Skeletal muscle tissue (tissue), 4 donors: Measurements from ENCODE around the gene KCNJ9. TPM values are rescaled to one million over a fixed set of nuclear protein-coding genes. Genes with fewer than 3 reads are reported as not detected.

ENCODE experiments used
- H3K27ac ChIP-seq: one replicate; pipeline ENCODE4 v1.7.0; 2013; ENCODE audit warnings: mild to moderate bottlenecking, low read depth, low read length, inconsistent platforms
- H3K27me3 ChIP-seq, 3 donors: one replicate each; pipeline ENCODE4 v1.7.0; 2013; ENCODE audit warnings: low read length in 3 of 3; ENCODE audit not compliant: control insufficient read depth in 3 of 3, insufficient read depth in 3 of 3
- H3K36me3 ChIP-seq, 3 donors: one replicate each; pipeline ENCODE4 v1.7.0; 2013; ENCODE audit warnings: low read length in 3 of 3; ENCODE audit not compliant: control insufficient read depth in 3 of 3, insufficient read depth in 3 of 3
- H3K4me1 ChIP-seq, 3 donors: one replicate each; pipeline ENCODE4 v1.7.0; 2013; ENCODE audit warnings: low read length in 3 of 3, mild to moderate bottlenecking in 3 of 3; ENCODE audit not compliant: control insufficient read depth in 3 of 3, insufficient read depth in 3 of 3
- H3K4me3 ChIP-seq, 3 donors: one replicate each; pipeline ENCODE4 v1.7.0; 2013; ENCODE audit warnings: low read length in 3 of 3
- H3K9ac ChIP-seq, 3 donors: one replicate each; pipeline ENCODE4 v1.7.0; 2013; ENCODE audit warnings: low read length in 3 of 3, mild to moderate bottlenecking in 3 of 3, moderate library complexity in 2 of 3, low read depth in 1 of 3
- H3K9me3 ChIP-seq, 3 donors: one replicate each; pipeline ENCODE4 v1.7.0; 2013; ENCODE audit warnings: low read length in 3 of 3; ENCODE audit not compliant: control insufficient read depth in 3 of 3
- total RNA-seq: library from RNA; depleted of rRNA; stranded (reverse); fragments of >200 nt; gene quantifications from one replicate; pipeline ENCODE4 v1.2.3, GENCODE V29; 2014
- donor health status: Osteomylitis.

Gene KCNJ9
- total RNA-seq, 1 donor from 2014 or later: not detected

DNA sequence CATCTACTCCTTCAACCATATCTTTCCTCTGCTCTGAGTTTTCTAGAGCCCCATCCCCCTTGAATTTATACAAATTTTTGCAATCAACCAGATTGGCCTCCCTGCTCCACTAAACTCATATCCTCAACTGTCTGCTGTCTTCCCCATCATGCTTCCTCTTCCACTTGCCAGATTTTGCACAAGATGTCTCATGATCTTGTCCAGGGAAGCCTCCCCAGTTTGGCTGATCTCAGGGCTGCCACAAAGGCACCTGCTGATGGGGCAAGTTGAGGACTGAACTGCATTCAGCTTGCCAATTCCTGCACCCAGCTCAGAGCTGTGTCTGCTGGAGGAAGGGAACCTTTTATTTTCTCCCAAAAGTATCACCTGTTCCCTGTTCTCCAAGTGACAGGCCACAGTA is 3.9 kb upstream of the KCNJ9 start:
- no peaks in the 10 kb centered on the region for H3K9me3 ChIP-seq
- peaks cover 6 to 20% (median 6%) of the 10 kb centered on the region in 3 donors for H3K27me3 ChIP-seq
- no peak overlapping the region for H3K9ac ChIP-seq
- H3K4me1 ChIP-seq: peaks cover 8 to 11% (median 8%) of the 10 kb centered on the region in 3 donors
- no peak overlapping the region for H3K27ac ChIP-seq
- no peaks in the 10 kb centered on the region for H3K36me3 ChIP-seq
- H3K4me3 ChIP-seq: no peak overlapping the region

DNA sequence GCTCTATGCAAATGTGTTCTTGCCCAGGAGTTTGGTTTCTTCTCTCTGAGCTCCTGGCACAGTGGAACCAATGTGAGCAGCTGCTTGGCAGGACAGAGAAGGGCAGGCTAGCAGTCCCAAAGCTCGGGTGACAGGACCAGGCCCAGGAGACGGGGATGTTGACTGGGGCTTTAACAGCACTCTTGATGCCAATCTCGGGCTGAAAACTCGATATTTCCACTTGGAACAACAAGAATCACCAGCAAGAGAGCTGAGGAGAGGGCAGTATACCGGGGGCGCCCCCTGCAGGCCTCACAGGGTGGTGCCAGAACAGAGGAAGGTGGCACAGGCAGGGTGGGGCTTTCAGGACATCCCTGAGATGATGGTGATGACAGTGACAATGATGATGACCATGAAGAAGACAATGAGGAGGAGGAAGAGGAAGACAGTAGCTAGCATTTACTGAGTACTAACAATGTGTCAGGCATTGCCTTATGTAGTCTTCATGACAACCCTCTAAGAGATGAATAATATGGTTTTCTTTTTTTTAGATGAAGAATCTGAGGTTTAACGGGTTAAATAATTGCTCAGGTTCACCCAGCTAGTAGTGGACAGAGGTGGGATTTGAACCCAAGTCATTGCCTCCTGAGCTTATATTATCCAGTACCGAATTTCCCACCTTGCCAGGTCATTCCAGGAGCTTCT is 2.7 kb upstream of the KCNJ9 start:
- H3K27me3 ChIP-seq: peaks cover 9 to 20% (median 15%) of the 10 kb centered on the region in 3 donors
- no peak overlapping the region for H3K4me3 ChIP-seq
- no peak overlapping the region for H3K27ac ChIP-seq

DNA sequence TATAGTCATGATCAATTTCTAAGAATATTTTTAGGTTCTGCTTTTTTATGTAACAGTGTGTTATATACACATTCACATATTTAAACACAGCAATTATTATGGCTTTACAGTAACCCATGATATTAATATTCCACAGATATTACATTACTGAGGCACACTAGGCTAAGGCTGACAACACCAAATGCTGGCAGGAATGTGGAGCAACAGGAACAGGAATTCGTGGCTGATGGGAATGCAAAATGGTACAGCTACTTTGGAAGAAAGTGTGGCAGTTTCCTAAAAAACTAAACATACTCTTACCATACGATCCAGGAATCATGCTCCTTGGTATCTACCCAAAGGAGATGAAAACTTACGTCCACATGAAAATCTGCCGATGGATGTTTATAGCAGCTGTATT is 1.9 kb upstream of the KCNJ9 start:
- Histone ChIP-seq H3K27me3 (peaks cover 14 to 23% (median 20%) of the 10 kb centered on the region in 3 donors), H3K9ac (no peak overlapping the region), H3K27ac (no peak overlapping the region), H3K36me3 (no peaks in the 10 kb centered on the region), H3K4me1 (peaks cover 11 to 14% (median 13%) of the 10 kb centered on the region in 3 donors), H3K4me3 (no peak overlapping the region), H3K9me3 (no peaks in the 10 kb centered on the region)

More for the DNA sequence above, 2.7 kb upstream of the KCNJ9 start:
- no peaks in the 10 kb centered on the region for H3K36me3 ChIP-seq
- peak overlapping the region in 2 of 3 donors; percentile 9 to 25 for H3K9ac ChIP-seq
- peaks cover 8 to 11% (median 8%) of the 10 kb centered on the region in 3 donors for H3K4me1 ChIP-seq
- no peaks in the 10 kb centered on the region for H3K9me3 ChIP-seq

DNA sequence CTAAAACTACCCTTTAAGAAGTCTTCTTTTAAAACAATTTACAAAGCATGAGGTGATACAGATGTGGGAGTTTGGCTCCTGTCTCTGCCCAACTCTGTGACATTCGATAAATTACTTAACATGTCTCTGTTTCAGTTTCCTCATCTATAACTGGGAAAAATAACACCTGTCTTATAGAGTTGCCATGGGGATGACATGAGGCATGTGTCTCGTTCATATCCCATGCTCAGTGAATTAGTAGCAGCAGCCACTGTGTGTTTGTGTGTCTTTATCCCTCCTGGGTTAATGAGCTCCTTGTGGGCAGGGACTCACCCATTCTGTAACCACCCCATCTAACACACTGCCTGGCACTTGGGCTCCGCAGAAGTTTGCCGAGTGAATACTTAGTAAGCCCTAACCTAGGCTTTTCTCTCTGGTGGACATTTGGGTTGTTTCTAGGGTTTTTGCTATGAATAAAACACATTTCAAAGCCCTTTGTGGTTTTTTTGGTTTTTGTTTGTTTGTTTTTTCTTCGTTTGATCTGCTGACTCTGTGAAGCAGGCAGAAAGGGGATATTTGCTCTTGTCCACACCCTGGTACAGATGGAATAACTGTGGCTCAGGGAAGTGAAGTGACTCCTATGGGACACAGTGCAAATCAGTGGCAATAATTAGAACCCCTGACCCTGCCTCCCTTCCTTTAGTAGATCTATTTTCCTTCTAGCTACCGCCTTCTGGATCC is 797 bp upstream of the KCNJ9 start:
- H3K27me3 ChIP-seq: peaks cover 14 to 23% (median 22%) of the 10 kb centered on the region in 3 donors
- peaks cover 11 to 16% (median 13%) of the 10 kb centered on the region in 3 donors for H3K4me1 ChIP-seq
- H3K9me3 ChIP-seq: no peaks in the 10 kb centered on the region
- no peak overlapping the region for H3K27ac ChIP-seq
- no peak overlapping the region for H3K4me3 ChIP-seq
- no peak overlapping the region for H3K9ac ChIP-seq
- H3K36me3 ChIP-seq: no peaks in the 10 kb centered on the region

GRCh38 chr1:160082487-160082886 is 1.1 kb downstream of the KCNJ9 start:
- H3K4me1 ChIP-seq: peaks cover 13 to 20% (median 18%) of the 10 kb centered on the region in 3 donors
- H3K27ac ChIP-seq: no peak overlapping the region
- no peaks in the 10 kb centered on the region for H3K36me3 ChIP-seq
- H3K9me3 ChIP-seq: no peaks in the 10 kb centered on the region
- H3K9ac ChIP-seq: no peak overlapping the region
- H3K4me3 ChIP-seq: no peak overlapping the region
- H3K27me3 ChIP-seq: peaks cover 14 to 23% (median 22%) of the 10 kb centered on the region in 3 donors

DNA sequence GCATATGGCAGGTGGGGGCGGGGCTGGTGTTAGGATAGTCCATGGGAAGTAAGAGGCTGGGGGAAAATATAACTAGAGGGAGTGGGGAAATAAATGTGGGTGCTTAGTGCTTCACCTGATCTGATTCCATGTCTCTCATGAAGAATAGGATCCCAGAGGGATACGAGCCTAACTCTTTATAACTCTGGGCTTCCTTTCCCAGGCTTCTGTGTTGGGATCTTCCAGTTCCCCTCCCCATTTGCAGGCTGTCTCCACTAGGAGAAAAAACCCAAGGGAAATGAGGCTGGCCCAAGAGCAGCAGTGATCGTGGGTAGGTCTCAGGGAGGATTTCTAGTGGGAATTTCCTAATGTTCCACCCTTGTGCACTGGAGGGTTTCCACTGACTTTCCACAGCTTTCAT is 1.6 kb downstream of the KCNJ9 start:
- H3K9ac ChIP-seq: peak overlapping the region in 1 of 3 donors; percentile 25
- peaks cover 14 to 23% (median 22%) of the 10 kb centered on the region in 3 donors for H3K27me3 ChIP-seq
- peaks cover 12 to 20% (median 17%) of the 10 kb centered on the region in 3 donors for H3K4me1 ChIP-seq
- H3K27ac ChIP-seq: no peak overlapping the region
- H3K9me3 ChIP-seq: no peaks in the 10 kb centered on the region
- H3K36me3 ChIP-seq: no peaks in the 10 kb centered on the region
- no peak overlapping the region for H3K4me3 ChIP-seq

DNA sequence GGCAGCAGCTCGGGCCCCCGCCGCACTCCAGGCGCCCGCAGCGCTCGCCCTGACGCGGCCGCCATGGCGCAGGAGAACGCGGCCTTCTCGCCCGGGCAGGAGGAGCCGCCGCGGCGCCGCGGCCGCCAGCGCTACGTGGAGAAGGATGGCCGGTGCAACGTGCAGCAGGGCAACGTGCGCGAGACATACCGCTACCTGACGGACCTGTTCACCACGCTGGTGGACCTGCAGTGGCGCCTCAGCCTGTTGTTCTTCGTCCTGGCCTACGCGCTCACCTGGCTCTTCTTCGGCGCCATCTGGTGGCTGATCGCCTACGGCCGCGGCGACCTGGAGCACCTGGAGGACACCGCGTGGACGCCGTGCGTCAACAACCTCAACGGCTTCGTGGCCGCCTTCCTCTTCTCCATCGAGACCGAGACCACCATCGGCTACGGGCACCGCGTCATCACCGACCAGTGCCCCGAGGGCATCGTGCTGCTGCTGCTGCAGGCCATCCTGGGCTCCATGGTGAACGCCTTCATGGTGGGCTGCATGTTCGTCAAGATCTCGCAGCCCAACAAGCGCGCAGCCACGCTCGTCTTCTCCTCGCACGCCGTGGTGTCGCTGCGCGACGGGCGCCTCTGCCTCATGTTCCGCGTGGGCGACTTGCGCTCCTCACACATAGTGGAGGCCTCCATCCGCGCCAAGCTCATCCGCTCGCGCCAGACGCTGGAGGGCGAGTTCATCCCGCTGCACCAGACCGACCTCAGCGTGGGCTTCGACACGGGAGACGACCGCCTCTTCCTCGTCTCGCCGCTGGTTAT is 2.8 kb downstream of the KCNJ9 start:
- H3K27ac ChIP-seq: no peak overlapping the region

DNA sequence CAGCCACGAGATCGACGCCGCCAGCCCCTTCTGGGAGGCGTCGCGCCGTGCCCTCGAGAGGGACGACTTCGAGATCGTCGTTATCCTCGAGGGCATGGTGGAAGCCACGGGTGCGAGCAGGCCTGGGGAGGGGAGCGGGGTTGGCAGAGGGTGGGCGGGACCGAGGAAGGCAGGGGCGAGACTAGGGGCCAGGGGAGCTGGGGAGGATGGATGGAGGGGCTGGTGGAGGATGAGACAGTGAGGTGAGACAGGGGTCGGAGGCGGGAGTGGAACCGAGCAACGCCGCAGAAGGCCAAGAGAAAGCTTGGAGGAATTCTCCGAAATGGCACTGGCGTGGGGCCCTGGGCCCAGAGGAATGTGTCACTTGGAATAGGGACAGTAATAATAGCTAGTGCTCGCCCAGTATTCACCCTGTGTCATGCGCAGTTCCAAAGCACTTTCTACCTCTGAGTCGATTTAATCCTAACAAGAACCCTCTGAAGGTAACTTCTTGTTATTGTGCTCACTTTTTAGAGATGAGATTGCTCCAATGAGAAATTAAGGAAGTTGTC is 3.5 kb downstream of the KCNJ9 start:
- peaks cover 14 to 23% (median 22%) of the 10 kb centered on the region in 3 donors for H3K27me3 ChIP-seq
- no peak overlapping the region for H3K27ac ChIP-seq
- peaks cover 5 to 12% (median 7%) of the 10 kb centered on the region in 3 donors for H3K4me1 ChIP-seq

More for the DNA sequence above, 2.8 kb downstream of the KCNJ9 start:
- H3K4me1 ChIP-seq: peaks cover 5 to 12% (median 7%) of the 10 kb centered on the region in 3 donors
- H3K9me3 ChIP-seq: no peaks in the 10 kb centered on the region
- peaks cover 14 to 23% (median 22%) of the 10 kb centered on the region in 3 donors for H3K27me3 ChIP-seq
- no peak overlapping the region for H3K9ac ChIP-seq
- H3K4me3 ChIP-seq: peak overlapping the region; percentile 49 to 54 (median 49)
- H3K36me3 ChIP-seq: no peaks in the 10 kb centered on the region

GRCh38 chr1:160085686-160086455 is 4.5 kb downstream of the KCNJ9 start:
- Histone ChIP-seq H3K4me3 (no peak overlapping the region), H3K36me3 (peaks cover 0 to 9% (median 4%) of the 10 kb centered on the region in 3 donors), H3K27me3 (peaks cover 12 to 21% (median 17%) of the 10 kb centered on the region in 3 donors), H3K9me3 (no peaks in the 10 kb centered on the region), H3K4me1 (peaks cover 5 to 12% (median 7%) of the 10 kb centered on the region in 3 donors), H3K27ac (no peak overlapping the region), H3K9ac (peak overlapping the region in 2 of 3 donors; percentile 19 to 47)

More for the DNA sequence above, 3.5 kb downstream of the KCNJ9 start:
- no peak overlapping the region for H3K9ac ChIP-seq
- H3K4me3 ChIP-seq: no peak overlapping the region
- no peaks in the 10 kb centered on the region for H3K36me3 ChIP-seq
- H3K9me3 ChIP-seq: no peaks in the 10 kb centered on the region
